Hepatocyte (in vitro differentiated cells): ENCODE data around the gene PAX4.

Experiments
- EZH2 ChIP-seq: fragments of 200-600 bp; sonication (generic); IDR thresholded peaks from 2 replicates; pipeline ENCODE4 v1.6.1; 2016; ENCODE audit warnings: antibody characterized with exemption, mild to moderate bottlenecking, borderline replicate concordance
- EZH2phosphoT487 ChIP-seq: fragments of 200-600 bp; sonication (generic); IDR thresholded peaks from one replicate; pipeline ENCODE4 v1.6.1; 2018; ENCODE audit warnings: antibody characterized with exemption, mild to moderate bottlenecking, low read depth, moderate library complexity; ENCODE audit not compliant: unreplicated experiment, severe bottlenecking
- TF ChIP-seq, protein P1 (sequence below): fragments of 200-600 bp; sonication (generic); IDR thresholded peaks from 2 replicates; pipeline ENCODE4 v1.5.1; 2016; ENCODE audit warnings: antibody characterized with exemption, mild to moderate bottlenecking; ENCODE audit not compliant: poor library complexity

DNA sequence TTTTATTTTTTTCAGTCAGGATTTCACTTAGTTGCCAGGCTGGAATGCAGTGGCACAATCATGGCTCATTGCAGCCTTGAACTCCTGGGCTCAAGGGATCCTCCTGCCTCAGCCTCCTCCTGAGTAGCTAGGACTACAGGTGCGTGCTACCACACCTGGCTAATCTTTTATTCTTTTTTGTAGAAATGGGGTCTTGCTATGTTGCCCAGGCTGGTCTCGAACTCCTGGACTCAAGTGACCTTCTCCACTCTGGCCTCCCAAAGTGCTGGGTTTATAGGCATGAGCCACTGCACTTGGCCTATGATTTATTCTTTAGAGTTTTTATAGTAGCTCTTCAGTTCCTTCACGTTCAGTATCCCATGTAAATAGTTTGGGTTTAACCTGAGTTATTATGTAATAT is 39.6 kb upstream of the PAX4 start:
- TF ChIP-seq, protein P1, sequence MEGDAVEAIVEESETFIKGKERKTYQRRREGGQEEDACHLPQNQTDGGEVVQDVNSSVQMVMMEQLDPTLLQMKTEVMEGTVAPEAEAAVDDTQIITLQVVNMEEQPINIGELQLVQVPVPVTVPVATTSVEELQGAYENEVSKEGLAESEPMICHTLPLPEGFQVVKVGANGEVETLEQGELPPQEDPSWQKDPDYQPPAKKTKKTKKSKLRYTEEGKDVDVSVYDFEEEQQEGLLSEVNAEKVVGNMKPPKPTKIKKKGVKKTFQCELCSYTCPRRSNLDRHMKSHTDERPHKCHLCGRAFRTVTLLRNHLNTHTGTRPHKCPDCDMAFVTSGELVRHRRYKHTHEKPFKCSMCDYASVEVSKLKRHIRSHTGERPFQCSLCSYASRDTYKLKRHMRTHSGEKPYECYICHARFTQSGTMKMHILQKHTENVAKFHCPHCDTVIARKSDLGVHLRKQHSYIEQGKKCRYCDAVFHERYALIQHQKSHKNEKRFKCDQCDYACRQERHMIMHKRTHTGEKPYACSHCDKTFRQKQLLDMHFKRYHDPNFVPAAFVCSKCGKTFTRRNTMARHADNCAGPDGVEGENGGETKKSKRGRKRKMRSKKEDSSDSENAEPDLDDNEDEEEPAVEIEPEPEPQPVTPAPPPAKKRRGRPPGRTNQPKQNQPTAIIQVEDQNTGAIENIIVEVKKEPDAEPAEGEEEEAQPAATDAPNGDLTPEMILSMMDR = no peak
- TF ChIP-seq EZH2phosphoT487 (no peak), EZH2 (no peak)
